HepG2 (cell line): Measurements from ENCODE around the gene BRSK2. TPM values are rescaled to one million over a fixed set of nuclear protein-coding genes. Genes with fewer than 3 reads are reported as not detected.

Source experiments
- ATAC-seq: fragments of 200-7000 bp; cut with Tn5 transposase; 3 replicates; pipeline ENCODE4 v1.9.1; 2020; ENCODE audit warnings: mild to moderate bottlenecking, moderate library complexity
- BruUV-seq: library from RNA; stranded (reverse); fragments of 400-500 nt; replicated peaks from 2 replicates; lab custom pipeline; 2021; lab: Mats Ljungman, UMichigan
- CTCF ChIA-PET: fragments of 300-600 bp; formaldehyde crosslinking; extraction: SDS; loops from one replicate; lab custom pipeline; 2021; ENCODE audit warnings: low total read pairs, inconsistent platforms, low intra/inter-chr PET ratio; lab: Yijun Ruan, JAX
- POLR2A ChIA-PET: fragments of 350-600 bp; sonication (Branson Sonifier 250); formaldehyde crosslinking; loops from one replicate; lab custom pipeline; 2020; ENCODE audit warnings: antibody characterized with exemption, inconsistent platforms; lab: Yijun Ruan, JAX
- DNase-seq: peaks from one replicate; pipeline ENCODE4 v3.0.0-alpha.2; 2015; ENCODE audit warnings: low spot score
- FAIRE-seq: peaks from 3 replicates; lab custom pipeline; 2011; peaks lifted over from hg19 to GRCh38; lab: Jason Lieb, UNC
- H2AFZ ChIP-seq: one replicate; pipeline ENCODE4 v1.6.1; 2011; ENCODE audit warnings: low read length, inconsistent platforms
- H3K27ac ChIP-seq: fragments of 300-600 bp; 3 replicates; pipeline ENCODE4 v1.8.0; 2011; ENCODE audit warnings: mixed run types, mild to moderate bottlenecking, mixed read lengths, low read length, inconsistent platforms; ENCODE audit not compliant: insufficient read depth; ENCODE audit errors: extremely low read length
- H3K27me3 ChIP-seq, 2 experiments: fragments of 200-600 bp in 1 of 2; 2 replicates in 1 of 2; 3 replicates in 1 of 2; pipeline versions ENCODE4 v1.6.0 to v1.8.0; 2011; ENCODE audit warnings: low read length in 2 of 2, mild to moderate bottlenecking in 2 of 2, moderate library complexity in 2 of 2, inconsistent platforms in 1 of 2; ENCODE audit not compliant: insufficient read depth in 2 of 2, control insufficient read depth in 1 of 2
- H3K36me3 ChIP-seq, 2 experiments: fragments of 200-600 bp in 1 of 2; replicated peaks in 1 of 2; 2 replicates in 1 of 2; 3 replicates in 1 of 2; pipeline versions ENCODE4 v1.5.1 to v1.8.0; 2011; ENCODE audit warnings: low read length in 2 of 2, inconsistent platforms in 1 of 2; ENCODE audit not compliant: insufficient read depth in 2 of 2, control insufficient read depth in 1 of 2
- H3K4me1 ChIP-seq: 2 replicates; pipeline ENCODE4 v1.5.1; 2012; ENCODE audit warnings: low read length, inconsistent platforms; ENCODE audit not compliant: insufficient read depth
- H3K4me2 ChIP-seq: 2 replicates; pipeline ENCODE4 v1.6.0; 2011; ENCODE audit warnings: low read depth, low read length, inconsistent platforms
- H3K4me3 ChIP-seq, 3 experiments: fragments of 200-600 bp in 1 of 3; sonication (generic), shearing (Covaris generic) in 1 of 3; replicated peaks in 1 of 3; 2 replicates each; pipeline ENCODE4 v1.5.1; 2011 to 2016; ENCODE audit warnings: low read length in 3 of 3, inconsistent platforms in 2 of 3, low read depth in 2 of 3, mild to moderate bottlenecking in 2 of 3, control low read depth in 1 of 3, mixed read lengths in 1 of 3; ENCODE audit not compliant: insufficient read depth in 1 of 3
- H3K79me2 ChIP-seq: one replicate; pipeline ENCODE4 v1.6.1; 2011; ENCODE audit warnings: low read length, inconsistent platforms; ENCODE audit not compliant: insufficient read depth
- H3K9ac ChIP-seq: 2 replicates; pipeline ENCODE4 v1.6.0; 2011; ENCODE audit warnings: mild to moderate bottlenecking, low read depth, low read length, inconsistent platforms; ENCODE audit not compliant: insufficient read depth
- H3K9me3 ChIP-seq: 2 replicates; pipeline ENCODE4 v1.5.1; 2012; ENCODE audit warnings: mild to moderate bottlenecking, low read length
- H4K20me1 ChIP-seq: 2 replicates; pipeline ENCODE4 v1.6.0; 2011; ENCODE audit warnings: inconsistent platforms, mild to moderate bottlenecking, low read length, moderate library complexity; ENCODE audit not compliant: insufficient read depth
- ATAD3A ChIP-seq: sonication (generic); formaldehyde crosslinking; IDR thresholded peaks from 2 replicates; pipeline ENCODE4 v1.4.0; 2020; ENCODE audit warnings: missing genetic modification reagents
- ESRRA ChIP-seq: sonication (generic); formaldehyde crosslinking; IDR thresholded peaks from 2 replicates; pipeline ENCODE4 v1.5.1; 2020; ENCODE audit warnings: mild to moderate bottlenecking, low read depth, missing genetic modification reagents
- HMG20B ChIP-seq: conservative IDR thresholded peaks from 2 replicates; pipeline ENCODE4 v1.6.1; 2016; ENCODE audit warnings: missing genetic modification reagents, missing compliant biosample characterization
- HOXA7 ChIP-seq: sonication (generic); formaldehyde crosslinking; IDR thresholded peaks from 2 replicates; pipeline ENCODE4 v1.8.1; 2022; ENCODE audit warnings: mild to moderate bottlenecking, missing genetic modification reagents, moderate library complexity
- MNT ChIP-seq: fragments of 450-650 bp; IDR thresholded peaks from 2 replicates; pipeline ENCODE4 v1.6.1; 2016
- NCOR1 ChIP-seq: fragments of 200-600 bp; sonication (generic); IDR thresholded peaks from 2 replicates; pipeline ENCODE4 v1.7.0; 2017; ENCODE audit warnings: antibody characterized with exemption, low read length, borderline replicate concordance
- NFKB2 ChIP-seq: sonication (generic); formaldehyde crosslinking; IDR thresholded peaks from 2 replicates; pipeline ENCODE4 v1.4.0; 2020; ENCODE audit warnings: missing genetic modification reagents, borderline replicate concordance
- PLRG1 ChIP-seq: fragments of 450-650 bp; conservative IDR thresholded peaks from 2 replicates; pipeline ENCODE4 v1.6.1; 2016
- PTBP1 ChIP-seq: fragments of 200-400 bp; formaldehyde crosslinking; IDR thresholded peaks from 2 replicates; pipeline ENCODE4 v1.6.1; 2018; ENCODE audit warnings: low read length, low read depth; ENCODE audit not compliant: poor library complexity, severe bottlenecking
- SAFB2 ChIP-seq: sonication (generic); formaldehyde crosslinking; IDR thresholded peaks from 2 replicates; pipeline ENCODE4 v1.5.1; 2020; ENCODE audit warnings: missing genetic modification reagents, low read depth, mild to moderate bottlenecking, borderline replicate concordance
- ZFP90 ChIP-seq: sonication (generic); formaldehyde crosslinking; IDR thresholded peaks from 2 replicates; pipeline ENCODE4 v1.8.0; 2022; ENCODE audit warnings: missing genetic modification reagents, mild to moderate bottlenecking, inconsistent platforms, borderline replicate concordance
- ZNF34 ChIP-seq: sonication (generic); formaldehyde crosslinking; IDR thresholded peaks from 2 replicates; pipeline ENCODE4 v1.4.0; 2020; ENCODE audit warnings: mild to moderate bottlenecking, missing genetic modification reagents, borderline replicate concordance
- WGBS: methylation state at CpG from one replicate; pipeline ENCODE4 v1.1.6; 2017; ENCODE audit warnings: low lambda C conversion rate; 5-methylcytosine and 5-hydroxymethylcytosine counted together
- in situ Hi-C: cut with HindIII; loops from 2 replicates; pipeline ENCODE4 v1.10.0; 2017; ENCODE audit warnings: low pct_unique_long_range_greater_than_20kb; ENCODE audit not compliant: extremely low pct_ligation_motif_present
- intact Hi-C: fragments of 100-400 bp; cut with micrococcal nuclease; formaldehyde crosslinking; loops from one replicate; pipeline ENCODE4 v1.10.0; 2022; ENCODE audit not compliant: unreplicated experiment
- polyA plus RNA-seq, 8 experiments: library from polyadenylated mRNA; depleted of rRNA in 3 of 8; stranded (reverse) in 7 of 8; unstranded in 1 of 8; fragments of >200 nt; fragmentation: Illumina TruSeq in 4 of 8; extraction: Trizol in 4 of 8; gene quantifications; 2 replicates each; pipeline versions ENCODE4 v1.2.1 to v1.2.3, GENCODE V29; 2011 to 2016; ENCODE audit warnings: low read depth in 4 of 8, missing spikeins in 1 of 8, mixed read lengths in 1 of 8; ENCODE audit not compliant: insufficient read depth in 1 of 8
- total RNA-seq, 5 experiments: library from RNA; depleted of rRNA; stranded (reverse); fragments of >200 nt; fragmentation: Illumina TruSeq; extraction: Trizol; gene quantifications; 2 replicates each; pipeline ENCODE4 v1.2.3, GENCODE V29; 2016; ENCODE audit warnings: low read depth in 1 of 5
- TF ChIP-seq, protein P1 (sequence below): IDR thresholded peaks from 2 replicates; pipeline ENCODE4 v1.6.1; 2016; ENCODE audit warnings: missing compliant biosample characterization, missing genetic modification reagents, borderline replicate concordance
- TF ChIP-seq, protein P2 (sequence below): sonication (generic); formaldehyde crosslinking; IDR thresholded peaks from 2 replicates; pipeline ENCODE4 v1.5.1; 2020; ENCODE audit warnings: mild to moderate bottlenecking, missing genetic modification reagents, borderline replicate concordance
- TF ChIP-seq, protein P3 (sequence below): sonication (generic); formaldehyde crosslinking; IDR thresholded peaks from 2 replicates; pipeline ENCODE4 v1.5.0; 2020; ENCODE audit warnings: missing genetic modification reagents

BRSK2 gene
- total and polyA plus RNA-seq, 2 of the 13 experiments (the other 11 are each of a cell fraction or from before 2014, with no cell fraction given), result 0.74 to 1.1 TPM

DNA sequence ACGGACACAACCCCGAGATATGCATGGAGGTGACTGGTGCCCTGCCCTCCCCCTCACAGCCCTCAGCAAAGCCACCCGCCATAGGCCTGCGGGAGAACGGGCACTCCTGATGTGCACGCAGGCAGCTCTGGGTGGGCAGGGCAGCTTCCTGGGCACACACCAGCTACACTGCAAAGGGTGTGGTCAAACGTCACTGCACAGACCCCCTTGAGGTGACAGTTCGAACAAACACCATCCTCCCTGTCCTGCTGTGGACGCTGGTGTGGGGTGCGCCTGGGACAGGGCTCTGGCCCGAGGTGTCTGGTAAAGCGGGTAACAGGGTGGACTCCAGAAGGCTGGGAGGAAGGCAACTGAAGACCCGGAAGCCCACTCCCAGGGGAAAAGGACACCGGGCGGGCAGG, 118.8 kb downstream of the BRSK2 start (continued):
- TF ChIP-seq, protein P1, sequence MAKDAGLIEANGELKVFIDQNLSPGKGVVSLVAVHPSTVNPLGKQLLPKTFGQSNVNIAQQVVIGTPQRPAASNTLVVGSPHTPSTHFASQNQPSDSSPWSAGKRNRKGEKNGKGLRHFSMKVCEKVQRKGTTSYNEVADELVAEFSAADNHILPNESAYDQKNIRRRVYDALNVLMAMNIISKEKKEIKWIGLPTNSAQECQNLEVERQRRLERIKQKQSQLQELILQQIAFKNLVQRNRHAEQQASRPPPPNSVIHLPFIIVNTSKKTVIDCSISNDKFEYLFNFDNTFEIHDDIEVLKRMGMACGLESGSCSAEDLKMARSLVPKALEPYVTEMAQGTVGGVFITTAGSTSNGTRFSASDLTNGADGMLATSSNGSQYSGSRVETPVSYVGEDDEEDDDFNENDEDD (CRISPR knock-in tag), result no peak
- TF ChIP-seq PLRG1, result no peak
- no peak for TF ChIP-seq ZFP90

GRCh38 chr11:1508986-1509385, 119.3 kb downstream of the BRSK2 start:
- H3K79me2 ChIP-seq, result no peaks in the 10 kb centered on the region
- WGBS, result 93% methylated on average over 5 of the region's 10 CpGs
- FAIRE-seq, result no peak
- TF ChIP-seq, protein P2, sequence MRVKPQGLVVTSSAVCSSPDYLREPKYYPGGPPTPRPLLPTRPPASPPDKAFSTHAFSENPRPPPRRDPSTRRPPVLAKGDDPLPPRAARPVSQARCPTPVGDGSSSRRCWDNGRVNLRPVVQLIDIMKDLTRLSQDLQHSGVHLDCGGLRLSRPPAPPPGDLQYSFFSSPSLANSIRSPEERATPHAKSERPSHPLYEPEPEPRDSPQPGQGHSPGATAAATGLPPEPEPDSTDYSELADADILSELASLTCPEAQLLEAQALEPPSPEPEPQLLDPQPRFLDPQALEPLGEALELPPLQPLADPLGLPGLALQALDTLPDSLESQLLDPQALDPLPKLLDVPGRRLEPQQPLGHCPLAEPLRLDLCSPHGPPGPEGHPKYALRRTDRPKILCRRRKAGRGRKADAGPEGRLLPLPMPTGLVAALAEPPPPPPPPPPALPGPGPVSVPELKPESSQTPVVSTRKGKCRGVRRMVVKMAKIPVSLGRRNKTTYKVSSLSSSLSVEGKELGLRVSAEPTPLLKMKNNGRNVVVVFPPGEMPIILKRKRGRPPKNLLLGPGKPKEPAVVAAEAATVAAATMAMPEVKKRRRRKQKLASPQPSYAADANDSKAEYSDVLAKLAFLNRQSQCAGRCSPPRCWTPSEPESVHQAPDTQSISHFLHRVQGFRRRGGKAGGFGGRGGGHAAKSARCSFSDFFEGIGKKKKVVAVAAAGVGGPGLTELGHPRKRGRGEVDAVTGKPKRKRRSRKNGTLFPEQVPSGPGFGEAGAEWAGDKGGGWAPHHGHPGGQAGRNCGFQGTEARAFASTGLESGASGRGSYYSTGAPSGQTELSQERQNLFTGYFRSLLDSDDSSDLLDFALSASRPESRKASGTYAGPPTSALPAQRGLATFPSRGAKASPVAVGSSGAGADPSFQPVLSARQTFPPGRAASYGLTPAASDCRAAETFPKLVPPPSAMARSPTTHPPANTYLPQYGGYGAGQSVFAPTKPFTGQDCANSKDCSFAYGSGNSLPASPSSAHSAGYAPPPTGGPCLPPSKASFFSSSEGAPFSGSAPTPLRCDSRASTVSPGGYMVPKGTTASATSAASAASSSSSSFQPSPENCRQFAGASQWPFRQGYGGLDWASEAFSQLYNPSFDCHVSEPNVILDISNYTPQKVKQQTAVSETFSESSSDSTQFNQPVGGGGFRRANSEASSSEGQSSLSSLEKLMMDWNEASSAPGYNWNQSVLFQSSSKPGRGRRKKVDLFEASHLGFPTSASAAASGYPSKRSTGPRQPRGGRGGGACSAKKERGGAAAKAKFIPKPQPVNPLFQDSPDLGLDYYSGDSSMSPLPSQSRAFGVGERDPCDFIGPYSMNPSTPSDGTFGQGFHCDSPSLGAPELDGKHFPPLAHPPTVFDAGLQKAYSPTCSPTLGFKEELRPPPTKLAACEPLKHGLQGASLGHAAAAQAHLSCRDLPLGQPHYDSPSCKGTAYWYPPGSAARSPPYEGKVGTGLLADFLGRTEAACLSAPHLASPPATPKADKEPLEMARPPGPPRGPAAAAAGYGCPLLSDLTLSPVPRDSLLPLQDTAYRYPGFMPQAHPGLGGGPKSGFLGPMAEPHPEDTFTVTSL (CRISPR knock-in tag), result no peak
- TF ChIP-seq MNT (no peak), NFKB2 (no peak), ATAD3A (CRISPR knock-in tag) (no peak), HMG20B (CRISPR knock-in tag) (no peak), SAFB2 (CRISPR knock-in tag) (no peak), ESRRA (CRISPR knock-in tag) (no peak), NCOR1 (no peak), HOXA7 (CRISPR knock-in tag) (no peak), ZNF34 (CRISPR knock-in tag) (no peak), PTBP1 (no peak)
- TF ChIP-seq, protein P3, sequence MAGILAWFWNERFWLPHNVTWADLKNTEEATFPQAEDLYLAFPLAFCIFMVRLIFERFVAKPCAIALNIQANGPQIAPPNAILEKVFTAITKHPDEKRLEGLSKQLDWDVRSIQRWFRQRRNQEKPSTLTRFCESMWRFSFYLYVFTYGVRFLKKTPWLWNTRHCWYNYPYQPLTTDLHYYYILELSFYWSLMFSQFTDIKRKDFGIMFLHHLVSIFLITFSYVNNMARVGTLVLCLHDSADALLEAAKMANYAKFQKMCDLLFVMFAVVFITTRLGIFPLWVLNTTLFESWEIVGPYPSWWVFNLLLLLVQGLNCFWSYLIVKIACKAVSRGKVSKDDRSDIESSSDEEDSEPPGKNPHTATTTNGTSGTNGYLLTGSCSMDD (CRISPR knock-in tag), result no peak

More at GRCh38 chr11:1508986-1509385, 119.3 kb downstream of the BRSK2 start:
- H3K36me3 ChIP-seq, result no peaks in the 10 kb centered on the region
- POLR2A ChIA-PET, result no interaction called here
- DNase-seq (no peak), ATAC-seq (no peak)
- no peaks in the 10 kb centered on the region for H3K27me3 ChIP-seq
- no peak overlapping the region for H3K27ac ChIP-seq
- H3K4me2 ChIP-seq, result no peak overlapping the region
- H3K4me1 ChIP-seq, result no peaks in the 10 kb centered on the region
- in situ Hi-C loops (no loop called here), intact Hi-C loops (no loop called here)
- H2AFZ ChIP-seq, result no peak overlapping the region
- H3K9ac ChIP-seq, result no peak overlapping the region
- no peak overlapping the region for H3K4me3 ChIP-seq
- H3K9me3 ChIP-seq, result no peaks in the 10 kb centered on the region
- CTCF ChIA-PET, result no interaction called here
- no TSS peak for BruUV-seq
- peaks cover 24% of the 10 kb centered on the region; the same call in 1 of the 2 replicates for H4K20me1 ChIP-seq
